CD4-positive, CD25-positive, alpha-beta regulatory T cell (primary cell): ENCODE data around the gene AJAP1. TPM values are rescaled to one million over a fixed set of nuclear protein-coding genes. Genes with fewer than 3 reads are reported as not detected.
A peak's percentile ranks its signal among the peaks of the same experiment; 100 is the strongest.
"Not testable (repeated sequence)": the region's sequence is repeated elsewhere in the genome, so short reads cannot be mapped to it uniquely, and the experiment has no call there.

Experiments
- ATAC-seq, 2 donors: fragments of 150-1000 bp; cut with Tn5 transposase; one replicate each; pipeline ENCODE4 v1.10.0; 2021; ENCODE audit warnings: low read depth in 2 of 2, moderate number of reproducible peaks in 2 of 2, moderate library complexity in 1 of 2
- DNase-seq, 3 donors: peaks; one replicate each; pipeline versions ENCODE4 v3.0.0 to v3.0.0-alpha.2; 2012 to 2022; ENCODE audit warnings: mixed read lengths in 1 of 3
- H3K27ac ChIP-seq: one replicate; pipeline ENCODE4 v1.7.0; 2013; ENCODE audit warnings: mild to moderate bottlenecking, low read length; ENCODE audit not compliant: insufficient read depth, poor library complexity, severe bottlenecking
- H3K27me3 ChIP-seq: one replicate; pipeline ENCODE4 v1.7.0; 2013; ENCODE audit warnings: low read length; ENCODE audit not compliant: control insufficient read depth, insufficient read depth
- H3K36me3 ChIP-seq: one replicate; pipeline ENCODE4 v1.7.0; 2013; ENCODE audit warnings: mild to moderate bottlenecking, low read length, moderate library complexity; ENCODE audit not compliant: control insufficient read depth, insufficient read depth
- H3K4me1 ChIP-seq: 2 replicates; pipeline ENCODE4 v1.7.0; 2013; ENCODE audit warnings: mild to moderate bottlenecking, low read length; ENCODE audit not compliant: insufficient read depth, control insufficient read depth, poor library complexity, severe bottlenecking
- H3K4me3 ChIP-seq: one replicate; pipeline ENCODE4 v1.7.0; 2013; ENCODE audit warnings: low read depth, mild to moderate bottlenecking, low read length, moderate library complexity
- H3K9me3 ChIP-seq, 2 experiments: 1 replicate in 1 of 2; 2 replicates in 1 of 2; pipeline ENCODE4 v1.7.0; 2013; ENCODE audit warnings: low read length in 2 of 2, mild to moderate bottlenecking in 1 of 2, moderate library complexity in 1 of 2; ENCODE audit not compliant: control insufficient read depth in 2 of 2
- H3K27ac Mint-ChIP-seq, 3 donors: one replicate each; pipeline ENCODE4 v1.8.0; 2020 to 2022; ENCODE audit warnings: mild to moderate bottlenecking in 3 of 3, mixed read lengths in 3 of 3, moderate library complexity in 2 of 3
- H3K27me3 Mint-ChIP-seq: one replicate; pipeline ENCODE4 v1.8.0; 2022; ENCODE audit warnings: mild to moderate bottlenecking, mixed read lengths
- H3K36me3 Mint-ChIP-seq: one replicate; pipeline ENCODE4 v1.8.0; 2020; ENCODE audit warnings: mixed read lengths
- H3K4me1 Mint-ChIP-seq, 4 donors: one replicate each; pipeline ENCODE4 v1.8.0; 2020 to 2022; ENCODE audit warnings: mixed read lengths in 4 of 4, mild to moderate bottlenecking in 1 of 4
- H3K4me3 Mint-ChIP-seq, 4 donors: one replicate each; pipeline ENCODE4 v1.8.0; 2020 to 2022; ENCODE audit warnings: mild to moderate bottlenecking in 4 of 4, mixed read lengths in 4 of 4, moderate library complexity in 3 of 4
- H3K9me3 Mint-ChIP-seq, 7 donors: one replicate each; pipeline ENCODE4 v1.8.0; 2020 to 2022; ENCODE audit warnings: mixed read lengths in 7 of 7, mild to moderate bottlenecking in 3 of 7, moderate library complexity in 2 of 7
- polyA plus RNA-seq, 4 donors: library from polyadenylated mRNA; unstranded; fragments of 300-500 nt; fragmentation: Illumina TruSeq; gene quantifications; one replicate each; pipeline ENCODE4 v1.2.3, GENCODE V29; 2021
- total RNA-seq: library from RNA; stranded (reverse); gene quantifications from one replicate; pipeline ENCODE4 v1.2.3, GENCODE V29; 2022

AJAP1 gene
- total and polyA plus RNA-seq, 5 donors from 2014 or later, result 0.10 to 0.41 (median 0.37) TPM; not detected in 2

GRCh38 chr1:4661595-4661917, 7.1 kb downstream of the AJAP1 start:
- ATAC-seq, result no peak
- DNase-seq, result no peak
- Histone ChIP-seq H3K36me3 (no peaks in the 10 kb centered on the region), H3K4me3 (no peak overlapping the region), H3K9me3 (no peaks in the 10 kb centered on the region), H3K27me3 (peaks cover 6% of the 10 kb centered on the region), H3K27ac (no peak overlapping the region), H3K4me1 (no peaks in the 10 kb centered on the region)
- Mint-ChIP-seq H3K4me1 (peaks cover 0 to 4% (median 2%) of the 10 kb centered on the region in 4 donors), H3K9me3 (no peaks in the 10 kb centered on the region), H3K27me3 (peaks cover 53% of the 10 kb centered on the region), H3K4me3 (no peak overlapping the region), H3K27ac (no peak overlapping the region), H3K36me3 (no peaks in the 10 kb centered on the region)

DNA sequence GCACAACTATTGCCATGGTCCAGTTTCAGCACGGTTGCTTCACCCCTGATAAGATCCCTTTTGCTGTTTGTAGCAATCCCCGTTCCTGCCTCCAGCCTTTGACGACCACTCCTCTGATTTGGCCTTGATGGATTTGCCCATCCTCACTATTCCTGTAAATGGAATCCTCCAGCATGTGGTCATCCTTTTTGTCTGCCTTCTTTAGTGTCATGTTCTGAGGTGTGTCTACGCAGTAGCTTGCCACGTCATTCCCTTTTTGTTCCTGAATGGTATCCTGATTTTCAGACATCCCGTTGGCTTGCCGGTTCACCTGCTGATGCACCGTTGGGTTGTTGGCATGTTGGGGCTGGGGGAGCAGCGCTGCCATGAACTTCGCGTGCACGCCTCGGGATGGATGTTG, 7.8 kb downstream of the AJAP1 start:
- Mint-ChIP-seq H3K27me3 (peaks cover 47% of the 10 kb centered on the region), H3K27ac (peak overlapping the region in 1 of 3 donors; percentile 52), H3K36me3 (no peaks in the 10 kb centered on the region), H3K4me3 (no peak overlapping the region), H3K9me3 (no peaks in the 10 kb centered on the region), H3K4me1 (no peaks in the 10 kb centered on the region)
- Histone ChIP-seq H3K4me1 (no peaks in the 10 kb centered on the region), H3K4me3 (no peak overlapping the region), H3K9me3 (no peaks in the 10 kb centered on the region), H3K36me3 (no peaks in the 10 kb centered on the region), H3K27me3 (peaks cover 2% of the 10 kb centered on the region), H3K27ac (no peak overlapping the region)
- no peak for ATAC-seq
- DNase-seq, result no peak

GRCh38 chr1:4662723-4663122, 8.3 kb downstream of the AJAP1 start:
- no peaks in the 10 kb centered on the region for H3K9me3 ChIP-seq
- Mint-ChIP-seq H3K9me3 (no peaks in the 10 kb centered on the region), H3K27ac (no peak overlapping the region), H3K27me3 (peaks cover 43% of the 10 kb centered on the region), H3K36me3 (no peaks in the 10 kb centered on the region), H3K4me1 (no peaks in the 10 kb centered on the region), H3K4me3 (no peak overlapping the region)
- no peaks in the 10 kb centered on the region for H3K27me3 ChIP-seq
- no peak for ATAC-seq
- no peak for DNase-seq
- no peak overlapping the region for H3K4me3 ChIP-seq
- no peaks in the 10 kb centered on the region for H3K36me3 ChIP-seq
- H3K27ac ChIP-seq, result no peak overlapping the region
- no peaks in the 10 kb centered on the region for H3K4me1 ChIP-seq

DNA sequence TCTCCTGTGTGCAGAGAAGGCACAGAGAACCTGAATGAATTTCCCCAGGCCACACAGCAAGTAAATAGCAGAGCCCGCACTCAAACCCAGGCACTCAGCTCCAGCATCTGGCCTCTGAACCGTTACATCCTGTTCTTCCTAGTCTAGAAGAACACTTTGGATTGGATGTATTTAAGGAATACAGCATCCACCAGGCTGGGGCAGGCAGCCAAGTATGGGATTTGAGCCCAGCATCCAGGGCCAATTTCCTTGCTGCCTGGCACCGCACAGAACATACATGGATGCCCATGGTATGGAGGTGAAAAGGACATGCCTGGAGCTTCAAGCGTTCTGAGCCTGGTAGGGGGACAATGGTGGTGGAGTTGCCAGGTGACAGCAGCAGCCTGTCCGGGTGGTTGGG, 9.7 kb downstream of the AJAP1 start:
- Mint-ChIP-seq H3K4me3 (no peak overlapping the region), H3K27me3 (peaks cover 32% of the 10 kb centered on the region), H3K4me1 (no peaks in the 10 kb centered on the region), H3K36me3 (no peaks in the 10 kb centered on the region), H3K27ac (no peak overlapping the region), H3K9me3 (no peaks in the 10 kb centered on the region)
- Histone ChIP-seq H3K36me3 (no peaks in the 10 kb centered on the region), H3K4me1 (no peaks in the 10 kb centered on the region), H3K9me3 (no peaks in the 10 kb centered on the region), H3K4me3 (no peak overlapping the region), H3K27ac (no peak overlapping the region), H3K27me3 (no peaks in the 10 kb centered on the region)
- DNase-seq (no peak), ATAC-seq (no peak)

DNA sequence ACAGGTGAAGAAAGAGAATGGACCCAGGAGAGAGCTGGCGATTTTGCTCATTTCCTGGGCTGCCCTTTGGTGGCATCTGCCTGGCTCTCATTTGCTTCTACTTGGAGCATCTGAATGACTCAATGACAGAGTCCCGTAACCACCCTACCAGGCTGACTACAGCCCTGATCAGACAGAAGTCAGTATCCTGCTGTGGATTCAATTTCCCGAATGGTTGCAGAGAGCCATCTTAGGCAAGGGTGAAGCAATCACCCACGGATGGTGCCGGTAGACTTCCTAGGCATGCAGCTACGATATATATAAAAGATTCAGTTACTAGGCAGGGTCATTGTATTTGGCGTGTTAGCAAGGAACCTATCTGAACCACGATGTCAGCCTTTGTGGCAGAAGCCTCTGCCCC, 10.2 kb downstream of the AJAP1 start:
- Histone ChIP-seq H3K4me3 (no peak overlapping the region), H3K36me3 (no peaks in the 10 kb centered on the region), H3K4me1 (no peaks in the 10 kb centered on the region), H3K27me3 (no peaks in the 10 kb centered on the region), H3K9me3 (no peaks in the 10 kb centered on the region), H3K27ac (no peak overlapping the region)
- ATAC-seq, result no peak
- Mint-ChIP-seq H3K36me3 (no peaks in the 10 kb centered on the region), H3K4me3 (no peak overlapping the region), H3K4me1 (no peaks in the 10 kb centered on the region), H3K27ac (no peak overlapping the region), H3K9me3 (no peaks in the 10 kb centered on the region), H3K27me3 (peaks cover 29% of the 10 kb centered on the region)
- DNase-seq, result no peak

GRCh38 chr1:4665456-4665855, 11.0 kb downstream of the AJAP1 start:
- H3K9me3 ChIP-seq, result no peaks in the 10 kb centered on the region
- H3K36me3 ChIP-seq, result no peaks in the 10 kb centered on the region
- DNase-seq (no peak), ATAC-seq (no peak)
- H3K4me1 ChIP-seq, result no peaks in the 10 kb centered on the region
- no peaks in the 10 kb centered on the region for H3K4me1 Mint-ChIP-seq
- no peaks in the 10 kb centered on the region for H3K27me3 ChIP-seq
- no peak overlapping the region for H3K27ac ChIP-seq
- H3K27me3 Mint-ChIP-seq, result peaks cover 20% of the 10 kb centered on the region
- no peaks in the 10 kb centered on the region for H3K36me3 Mint-ChIP-seq
- H3K4me3 Mint-ChIP-seq, result no peak overlapping the region
- no peaks in the 10 kb centered on the region for H3K9me3 Mint-ChIP-seq
- H3K4me3 ChIP-seq, result no peak overlapping the region
- H3K27ac Mint-ChIP-seq, result no peak overlapping the region

DNA sequence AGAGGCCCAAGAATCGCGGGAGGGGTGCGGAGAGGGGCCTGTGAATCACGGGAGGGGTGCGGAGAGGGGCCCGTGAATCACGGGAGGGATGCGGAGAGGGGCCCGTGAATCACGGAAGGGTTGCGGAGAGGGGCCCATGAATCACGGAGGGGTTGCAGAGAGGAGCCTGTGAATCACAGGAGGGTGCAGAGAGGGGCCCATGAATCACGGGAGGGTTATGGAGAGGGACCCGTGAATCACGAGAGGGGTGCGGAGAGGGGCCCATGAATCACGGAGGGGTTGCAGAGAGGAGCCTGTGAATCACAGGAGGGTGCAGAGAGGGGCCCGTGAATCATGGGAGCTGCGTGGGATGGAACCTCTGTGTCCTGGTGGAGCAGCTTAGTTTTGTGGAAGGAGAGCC, 12.3 kb downstream of the AJAP1 start:
- peak overlapping the region in 1 of 3 donors; percentile 5 for H3K27ac Mint-ChIP-seq
- not testable (repeated sequence) for H3K27me3 ChIP-seq, H3K36me3 Mint-ChIP-seq, H3K4me1 ChIP-seq, H3K27ac ChIP-seq, H3K4me3 Mint-ChIP-seq, ATAC-seq, H3K36me3 ChIP-seq, DNase-seq, H3K4me1 Mint-ChIP-seq, H3K4me3 ChIP-seq, H3K9me3 Mint-ChIP-seq, H3K27me3 Mint-ChIP-seq, H3K9me3 ChIP-seq

- no peak for ATAC-seq
- Histone ChIP-seq H3K4me1 (no peaks in the 10 kb centered on the region), H3K4me3 (no peak overlapping the region), H3K27me3 (no peaks in the 10 kb centered on the region), H3K9me3 (no peaks in the 10 kb centered on the region), H3K27ac (no peak overlapping the region), H3K36me3 (no peaks in the 10 kb centered on the region)
- no peak for DNase-seq
- H3K4me1 Mint-ChIP-seq, result no peaks in the 10 kb centered on the region
- H3K27ac Mint-ChIP-seq, result no peak overlapping the region
- no peaks in the 10 kb centered on the region for H3K27me3 Mint-ChIP-seq
- H3K36me3 Mint-ChIP-seq, result no peaks in the 10 kb centered on the region
- peaks cover 0 to 2% (median 0%) of the 10 kb centered on the region in 7 donors for H3K9me3 Mint-ChIP-seq
- no peak overlapping the region for H3K4me3 Mint-ChIP-seq
Observed at GRCh38 chr1:4668743-4669700, 14.6 kb downstream of the AJAP1 start.
